Measurements from ENCODE around the gene ING3. TPM values are rescaled to one million over a fixed set of nuclear protein-coding genes. Genes with fewer than 3 reads are reported as not detected.
A peak's percentile ranks its signal among the peaks of the same experiment; 100 is the strongest.

ING3 gene
- total RNA-seq, 3 donors from 2014 or later: 18.2 to 21.7 (median 20.7) TPM

GRCh38 chr7:121020249-121020988 lies 69.8 kb downstream of the ING3 start:
- Histone ChIP-seq H3K9me3 (no peaks in the 10 kb centered on the region), H3K4me3 (no peak overlapping the region), H3K36me3 (ENCODE audit: low read depth) (no peaks in the 10 kb centered on the region), H3K4me1 (ENCODE audit: low read depth) (peaks cover 15% of the 10 kb centered on the region)
- intact Hi-C loops (cut with DNase I, micrococcal nuclease): no loop called here
- DNase-seq: no peak
- no peak for TF ChIP-seq CTCF (IDR thresholded peaks at IDR 0.05)
- no peak for ATAC-seq

- DNase-seq (no peak), ATAC-seq (no peak)
- no peak for TF ChIP-seq CTCF (IDR thresholded peaks at IDR 0.05)
- intact Hi-C loops (cut with DNase I, micrococcal nuclease): no loop called here
- H3K9me3 ChIP-seq: no peaks in the 10 kb centered on the region
- H3K36me3 ChIP-seq (ENCODE audit: low read depth): no peaks in the 10 kb centered on the region
- peaks cover 15% of the 10 kb centered on the region for H3K4me1 ChIP-seq (ENCODE audit: low read depth)
- H3K4me3 ChIP-seq: no peak overlapping the region
Observed at GRCh38 chr7:121020989-121021969, 70.7 kb downstream of the ING3 start.

- no peaks in the 10 kb centered on the region for H3K36me3 ChIP-seq (ENCODE audit: low read depth)
- H3K4me1 ChIP-seq (ENCODE audit: low read depth): peaks cover 15% of the 10 kb centered on the region
- TF ChIP-seq CTCF (IDR thresholded peaks at IDR 0.05): no peak
- intact Hi-C loops (cut with DNase I, micrococcal nuclease): no loop called here
- H3K9me3 ChIP-seq: no peaks in the 10 kb centered on the region
- H3K4me3 ChIP-seq: no peak overlapping the region
- DNase-seq: no peak
- ATAC-seq: peak; percentile 8
Observed at GRCh38 chr7:121023194-121023593, 72.6 kb downstream of the ING3 start.

- ATAC-seq: peak; percentile 65
- H3K36me3 ChIP-seq (ENCODE audit: low read depth): no peaks in the 10 kb centered on the region
- H3K4me1 ChIP-seq (ENCODE audit: low read depth): peaks cover 15% of the 10 kb centered on the region
- H3K9me3 ChIP-seq: no peaks in the 10 kb centered on the region
- no peak overlapping the region for H3K4me3 ChIP-seq
- intact Hi-C loops (cut with DNase I, micrococcal nuclease): no loop called here
- no peak for DNase-seq
- no peak for TF ChIP-seq CTCF (IDR thresholded peaks at IDR 0.05)
Observed at GRCh38 chr7:121023683-121024511, 73.3 kb downstream of the ING3 start.

- no peak for ATAC-seq
- Histone ChIP-seq H3K9me3 (no peaks in the 10 kb centered on the region), H3K4me1 (ENCODE audit: low read depth) (peaks cover 15% of the 10 kb centered on the region), H3K36me3 (ENCODE audit: low read depth) (no peaks in the 10 kb centered on the region), H3K4me3 (no peak overlapping the region)
- no peak for DNase-seq
- no peak for TF ChIP-seq CTCF (IDR thresholded peaks at IDR 0.05)
- intact Hi-C loops (cut with DNase I, micrococcal nuclease): no loop called here
Observed at GRCh38 chr7:121024611-121025010, 74.0 kb downstream of the ING3 start.
